BE2C (cell line): Measurements from ENCODE around the gene MIPOL1.

Experiments used
- DNase-seq: peaks from one replicate; pipeline ENCODE4 v3.0.0-alpha.2; 2020
- H3K27me3 ChIP-seq: fragments of 250-450 bp; sonication (Bioruptor Pico); 2 replicates; pipeline ENCODE4 v1.5.1; 2020; ENCODE audit warnings: mild to moderate bottlenecking
- H3K36me3 ChIP-seq: fragments of 250-450 bp; sonication (Bioruptor Pico); 2 replicates; pipeline ENCODE4 v1.5.1; 2020; ENCODE audit warnings: mild to moderate bottlenecking
- H3K4me1 ChIP-seq: fragments of 250-450 bp; sonication (Bioruptor Pico); 2 replicates; pipeline ENCODE4 v1.5.1; 2020
- H3K4me3 ChIP-seq: 2 replicates; pipeline ENCODE4 v1.5.1; 2011; ENCODE audit warnings: low read depth, low read length
- H3K9me3 ChIP-seq: fragments of 250-450 bp; sonication (Bioruptor Pico); 2 replicates; pipeline ENCODE4 v1.5.1; 2020
- CTCF ChIP-seq: IDR thresholded peaks from 2 replicates; pipeline ENCODE4 v1.5.1; 2012; ENCODE audit warnings: mild to moderate bottlenecking, low read depth, low read length

Gene MIPOL1

GRCh38 chr14:37274652-37275051 is 76.9 kb downstream of the MIPOL1 start:
- Histone ChIP-seq H3K27me3 (no peaks in the 10 kb centered on the region), H3K36me3 (no peaks in the 10 kb centered on the region), H3K9me3 (no peaks in the 10 kb centered on the region), H3K4me1 (no peaks in the 10 kb centered on the region), H3K4me3 (no peak overlapping the region)
- no peak for TF ChIP-seq CTCF
- no peak for DNase-seq

GRCh38 chr14:37275963-37276362 is 78.2 kb downstream of the MIPOL1 start:
- Histone ChIP-seq H3K4me3 (no peak overlapping the region), H3K27me3 (no peaks in the 10 kb centered on the region)

GRCh38 chr14:37278636-37279538 is 81.2 kb downstream of the MIPOL1 start:
- Histone ChIP-seq H3K36me3 (no peaks in the 10 kb centered on the region), H3K27me3 (no peaks in the 10 kb centered on the region), H3K4me1 (no peaks in the 10 kb centered on the region), H3K9me3 (no peaks in the 10 kb centered on the region), H3K4me3 (no peak overlapping the region)
- TF ChIP-seq CTCF, result no peak
- no peak for DNase-seq

More at GRCh38 chr14:37275963-37276362, 78.2 kb downstream of the MIPOL1 start:
- Histone ChIP-seq H3K36me3 (no peaks in the 10 kb centered on the region), H3K4me1 (no peaks in the 10 kb centered on the region), H3K9me3 (no peaks in the 10 kb centered on the region)
- DNase-seq, result no peak
- TF ChIP-seq CTCF, result no peak

GRCh38 chr14:37279818-37280217 is 82.1 kb downstream of the MIPOL1 start:
- H3K36me3 ChIP-seq, result no peaks in the 10 kb centered on the region
- no peaks in the 10 kb centered on the region for H3K4me1 ChIP-seq
- no peak for TF ChIP-seq CTCF
- no peaks in the 10 kb centered on the region for H3K9me3 ChIP-seq
- H3K27me3 ChIP-seq, result no peaks in the 10 kb centered on the region
- no peak overlapping the region for H3K4me3 ChIP-seq
- no peak for DNase-seq

GRCh38 chr14:37284760-37285159 is 87.0 kb downstream of the MIPOL1 start:
- DNase-seq, result no peak
- no peaks in the 10 kb centered on the region for H3K4me1 ChIP-seq
- no peak overlapping the region for H3K4me3 ChIP-seq
- H3K27me3 ChIP-seq, result no peaks in the 10 kb centered on the region
- no peaks in the 10 kb centered on the region for H3K36me3 ChIP-seq
- H3K9me3 ChIP-seq, result no peaks in the 10 kb centered on the region; the same call in 1 of the 2 replicates
- no peak for TF ChIP-seq CTCF

- no peaks in the 10 kb centered on the region for H3K36me3 ChIP-seq
- no peak for DNase-seq
- H3K4me1 ChIP-seq, result no peaks in the 10 kb centered on the region
- H3K27me3 ChIP-seq, result no peaks in the 10 kb centered on the region
- no peaks in the 10 kb centered on the region; the same call in 1 of the 2 replicates for H3K9me3 ChIP-seq
- H3K4me3 ChIP-seq, result no peak overlapping the region
- TF ChIP-seq CTCF, result no peak
Measured at GRCh38 chr14:37285220-37285619, 87.5 kb downstream of the MIPOL1 start.
